CD4-positive, CD25-positive, alpha-beta regulatory T cell (primary cell): ENCODE data around the gene INAVA. TPM values are rescaled to one million over a fixed set of nuclear protein-coding genes. Genes with fewer than 3 reads are reported as not detected.

ENCODE experiments used
- ATAC-seq, 2 donors: fragments of 150-1000 bp; cut with Tn5 transposase; one replicate each; pipeline ENCODE4 v1.10.0; 2021; ENCODE audit warnings: low read depth in 2 of 2, moderate number of reproducible peaks in 2 of 2, moderate library complexity in 1 of 2
- DNase-seq, 3 donors: peaks; one replicate each; pipeline versions ENCODE4 v3.0.0 to v3.0.0-alpha.2; 2012 to 2022; ENCODE audit warnings: mixed read lengths in 1 of 3
- H3K27ac ChIP-seq: one replicate; pipeline ENCODE4 v1.7.0; 2013; ENCODE audit warnings: mild to moderate bottlenecking, low read length; ENCODE audit not compliant: insufficient read depth, poor library complexity, severe bottlenecking
- H3K27me3 ChIP-seq: one replicate; pipeline ENCODE4 v1.7.0; 2013; ENCODE audit warnings: low read length; ENCODE audit not compliant: control insufficient read depth, insufficient read depth
- H3K36me3 ChIP-seq: one replicate; pipeline ENCODE4 v1.7.0; 2013; ENCODE audit warnings: mild to moderate bottlenecking, low read length, moderate library complexity; ENCODE audit not compliant: control insufficient read depth, insufficient read depth
- H3K4me1 ChIP-seq: 2 replicates; pipeline ENCODE4 v1.7.0; 2013; ENCODE audit warnings: mild to moderate bottlenecking, low read length; ENCODE audit not compliant: insufficient read depth, control insufficient read depth, poor library complexity, severe bottlenecking
- H3K4me3 ChIP-seq: one replicate; pipeline ENCODE4 v1.7.0; 2013; ENCODE audit warnings: low read depth, mild to moderate bottlenecking, low read length, moderate library complexity
- H3K9me3 ChIP-seq, 2 experiments: 1 replicate in 1 of 2; 2 replicates in 1 of 2; pipeline ENCODE4 v1.7.0; 2013; ENCODE audit warnings: low read length in 2 of 2, mild to moderate bottlenecking in 1 of 2, moderate library complexity in 1 of 2; ENCODE audit not compliant: control insufficient read depth in 2 of 2
- H3K27ac Mint-ChIP-seq, 3 donors: one replicate each; pipeline ENCODE4 v1.8.0; 2020 to 2022; ENCODE audit warnings: mild to moderate bottlenecking in 3 of 3, mixed read lengths in 3 of 3, moderate library complexity in 2 of 3
- H3K27me3 Mint-ChIP-seq: one replicate; pipeline ENCODE4 v1.8.0; 2022; ENCODE audit warnings: mild to moderate bottlenecking, mixed read lengths
- H3K36me3 Mint-ChIP-seq: one replicate; pipeline ENCODE4 v1.8.0; 2020; ENCODE audit warnings: mixed read lengths
- H3K4me1 Mint-ChIP-seq, 4 donors: one replicate each; pipeline ENCODE4 v1.8.0; 2020 to 2022; ENCODE audit warnings: mixed read lengths in 4 of 4, mild to moderate bottlenecking in 1 of 4
- H3K4me3 Mint-ChIP-seq, 4 donors: one replicate each; pipeline ENCODE4 v1.8.0; 2020 to 2022; ENCODE audit warnings: mild to moderate bottlenecking in 4 of 4, mixed read lengths in 4 of 4, moderate library complexity in 3 of 4
- H3K9me3 Mint-ChIP-seq, 7 donors: one replicate each; pipeline ENCODE4 v1.8.0; 2020 to 2022; ENCODE audit warnings: mixed read lengths in 7 of 7, mild to moderate bottlenecking in 3 of 7, moderate library complexity in 2 of 7
- polyA plus RNA-seq, 4 donors: library from polyadenylated mRNA; unstranded; fragments of 300-500 nt; fragmentation: Illumina TruSeq; gene quantifications; one replicate each; pipeline ENCODE4 v1.2.3, GENCODE V29; 2021
- total RNA-seq: library from RNA; stranded (reverse); gene quantifications from one replicate; pipeline ENCODE4 v1.2.3, GENCODE V29; 2022

INAVA gene
- total RNA-seq (not detected), polyA plus RNA-seq (under 1 TPM in 2 of 4 donors, not detected in 2; 0.30 to 0.57 TPM)

- H3K27me3 Mint-ChIP-seq: peaks cover 65% of the 10 kb centered on the region
Observed at GRCh38 chr1:200894712-200895442, at the start of gene INAVA. TSS of gene INAVA (plus strand) at chr1:200894900. CDS start at chr1:200898401, 3,501 bp downstream.

GRCh38 chr1:200845360-200845759 is 49.3 kb upstream of the INAVA start:
- no peaks in the 10 kb centered on the region for H3K4me1 Mint-ChIP-seq
- no peak overlapping the region for H3K4me3 ChIP-seq

More at GRCh38 chr1:200894712-200895442, at the start of gene INAVA:
- Mint-ChIP-seq H3K9me3 (no peaks in the 10 kb centered on the region), H3K4me1 (peaks cover 0 to 27% (median 7%) of the 10 kb centered on the region in 4 donors), H3K36me3 (no peaks in the 10 kb centered on the region), H3K4me3 (no peak within 1 kb of the TSS), H3K27ac (peak within 1 kb of the TSS in 1 of 3 donors; percentile 60)
- H3K27ac ChIP-seq: no peak within 1 kb of the TSS
- no peaks in the 10 kb centered on the region for H3K36me3 ChIP-seq
- DNase-seq (no peak), ATAC-seq (no peak)
- H3K4me1 ChIP-seq: peaks cover 15% of the 10 kb centered on the region
- H3K27me3 ChIP-seq: peaks cover 15% of the 10 kb centered on the region
- no peaks in the 10 kb centered on the region for H3K9me3 ChIP-seq
- H3K4me3 ChIP-seq: no peak within 1 kb of the TSS

GRCh38 chr1:200846398-200846797 is 48.3 kb upstream of the INAVA start:
- no peak overlapping the region for H3K4me3 Mint-ChIP-seq
- no peaks in the 10 kb centered on the region for H3K9me3 ChIP-seq
- H3K36me3 ChIP-seq: peaks cover 3% of the 10 kb centered on the region
- peaks cover 19% of the 10 kb centered on the region for H3K36me3 Mint-ChIP-seq
- H3K4me3 ChIP-seq: no peak overlapping the region
- H3K27me3 ChIP-seq: no peaks in the 10 kb centered on the region
- H3K27me3 Mint-ChIP-seq: no peaks in the 10 kb centered on the region
- DNase-seq (no peak), ATAC-seq (no peak)
- H3K4me1 ChIP-seq: no peaks in the 10 kb centered on the region
- H3K27ac Mint-ChIP-seq: no peak overlapping the region
- no peak overlapping the region for H3K27ac ChIP-seq
- H3K9me3 Mint-ChIP-seq: no peaks in the 10 kb centered on the region
- H3K4me1 Mint-ChIP-seq: no peaks in the 10 kb centered on the region

More at GRCh38 chr1:200845360-200845759, 49.3 kb upstream of the INAVA start:
- no peak overlapping the region for H3K27ac ChIP-seq
- peaks cover 3% of the 10 kb centered on the region for H3K36me3 ChIP-seq
- H3K9me3 Mint-ChIP-seq: peaks cover 0 to 2% (median 0%) of the 10 kb centered on the region in 7 donors
- no peaks in the 10 kb centered on the region for H3K9me3 ChIP-seq
- H3K27ac Mint-ChIP-seq: no peak overlapping the region
- no peaks in the 10 kb centered on the region for H3K27me3 Mint-ChIP-seq
- H3K4me1 ChIP-seq: no peaks in the 10 kb centered on the region
- DNase-seq (no peak), ATAC-seq (no peak)
- no peak overlapping the region for H3K4me3 Mint-ChIP-seq
- peaks cover 19% of the 10 kb centered on the region for H3K36me3 Mint-ChIP-seq
- no peaks in the 10 kb centered on the region for H3K27me3 ChIP-seq

- H3K36me3 Mint-ChIP-seq: peaks cover 23% of the 10 kb centered on the region
- DNase-seq (no peak), ATAC-seq (no peak)
- H3K27ac ChIP-seq: no peak overlapping the region
- H3K27me3 Mint-ChIP-seq: no peaks in the 10 kb centered on the region
- no peaks in the 10 kb centered on the region for H3K4me1 ChIP-seq
- no peak overlapping the region for H3K27ac Mint-ChIP-seq
- no peaks in the 10 kb centered on the region for H3K9me3 ChIP-seq
- no peak overlapping the region for H3K4me3 Mint-ChIP-seq
- H3K4me3 ChIP-seq: no peak overlapping the region
- H3K36me3 ChIP-seq: peaks cover 3% of the 10 kb centered on the region
- H3K27me3 ChIP-seq: no peaks in the 10 kb centered on the region
- no peaks in the 10 kb centered on the region for H3K4me1 Mint-ChIP-seq
- H3K9me3 Mint-ChIP-seq: no peaks in the 10 kb centered on the region
Observed at GRCh38 chr1:200849430-200849829, 45.3 kb upstream of the INAVA start.

- H3K4me3 ChIP-seq: no peak overlapping the region
- Mint-ChIP-seq H3K27me3 (no peaks in the 10 kb centered on the region), H3K27ac (no peak overlapping the region), H3K9me3 (no peaks in the 10 kb centered on the region), H3K36me3 (peaks cover 23% of the 10 kb centered on the region), H3K4me1 (no peaks in the 10 kb centered on the region), H3K4me3 (no peak overlapping the region)
- H3K4me1 ChIP-seq: no peaks in the 10 kb centered on the region
- H3K27me3 ChIP-seq: no peaks in the 10 kb centered on the region
- H3K9me3 ChIP-seq: no peaks in the 10 kb centered on the region
- DNase-seq: no peak
- H3K27ac ChIP-seq: no peak overlapping the region
- no peak for ATAC-seq
- H3K36me3 ChIP-seq: peaks cover 3% of the 10 kb centered on the region
Observed at GRCh38 chr1:200850554-200850953, 44.1 kb upstream of the INAVA start.

GRCh38 chr1:200856716-200857357 is 37.9 kb upstream of the INAVA start:
- no peak overlapping the region for H3K27ac Mint-ChIP-seq
- H3K36me3 ChIP-seq: no peaks in the 10 kb centered on the region
- H3K4me3 Mint-ChIP-seq: no peak overlapping the region
- H3K27me3 Mint-ChIP-seq: no peaks in the 10 kb centered on the region
- H3K27me3 ChIP-seq: no peaks in the 10 kb centered on the region
- ATAC-seq (no peak), DNase-seq (no peak)
- no peaks in the 10 kb centered on the region for H3K9me3 ChIP-seq
- peaks cover 0 to 11% (median 7%) of the 10 kb centered on the region in 4 donors for H3K4me1 Mint-ChIP-seq
- H3K27ac ChIP-seq: no peak overlapping the region
- no peak overlapping the region for H3K4me3 ChIP-seq
- H3K36me3 Mint-ChIP-seq: peaks cover 14% of the 10 kb centered on the region
- peaks cover 0 to 3% (median 0%) of the 10 kb centered on the region in 7 donors for H3K9me3 Mint-ChIP-seq
- H3K4me1 ChIP-seq: no peaks in the 10 kb centered on the region

GRCh38 chr1:200857804-200858203 is 36.9 kb upstream of the INAVA start:
- H3K4me3 ChIP-seq: no peak overlapping the region
- no peaks in the 10 kb centered on the region for H3K9me3 ChIP-seq
- H3K4me1 ChIP-seq: peaks cover 5% of the 10 kb centered on the region
- H3K9me3 Mint-ChIP-seq: peaks cover 0 to 3% (median 0%) of the 10 kb centered on the region in 7 donors
- no peak overlapping the region for H3K4me3 Mint-ChIP-seq
- H3K4me1 Mint-ChIP-seq: peaks cover 6 to 20% (median 12%) of the 10 kb centered on the region in 4 donors
- H3K27ac ChIP-seq: no peak overlapping the region
- no peaks in the 10 kb centered on the region for H3K27me3 Mint-ChIP-seq
- no peak for DNase-seq
- H3K36me3 ChIP-seq: no peaks in the 10 kb centered on the region
- no peaks in the 10 kb centered on the region for H3K27me3 ChIP-seq
- ATAC-seq: no peak
- peaks cover 14% of the 10 kb centered on the region for H3K36me3 Mint-ChIP-seq
- no peak overlapping the region for H3K27ac Mint-ChIP-seq
